SK-N-SH treated with all-trans-retinoic acid at 6 μM for 48 hours (cell line): Measurements from ENCODE around the gene CYP46A1.
"Not testable (repeated sequence)": the region's sequence is repeated elsewhere in the genome, so short reads cannot be mapped to it uniquely, and the experiment has no call there.

Experiments
- ATAC-seq: fragments of 200-7000 bp; cut with Tn5 transposase; 3 replicates; pipeline ENCODE4 v1.9.1; 2020; ENCODE audit warnings: mild to moderate bottlenecking, moderate library complexity
- ARNTL ChIP-seq: fragments of 450-650 bp; formaldehyde crosslinking; IDR thresholded peaks from 2 replicates; pipeline ENCODE4 v1.5.0; 2020; ENCODE audit warnings: low read depth, mild to moderate bottlenecking, moderate library complexity, borderline replicate concordance
- BACH2 ChIP-seq: fragments of 250-450 bp; sonication (Bioruptor Pico); IDR thresholded peaks from 2 replicates; pipeline ENCODE4 v1.9.0; 2021; ENCODE audit warnings: mild to moderate bottlenecking, borderline replicate concordance
- CSDC2 ChIP-seq: fragments of 250-450 bp; sonication (Bioruptor Pico); IDR thresholded peaks from 2 replicates; pipeline ENCODE4 v1.5.0; 2020; ENCODE audit warnings: mild to moderate bottlenecking, moderate library complexity
- CSRNP3 ChIP-seq: fragments of 250-450 bp; sonication (Bioruptor Pico); IDR thresholded peaks from 2 replicates; pipeline ENCODE4 v1.5.1; 2021; ENCODE audit warnings: mild to moderate bottlenecking, moderate library complexity
- ESRRG ChIP-seq: fragments of 250-450 bp; sonication (Bioruptor Pico); IDR thresholded peaks from 2 replicates; pipeline ENCODE4 v1.6.1; 2021; ENCODE audit warnings: mild to moderate bottlenecking
- GLIS3 ChIP-seq: fragments of 250-450 bp; sonication (Bioruptor Pico); IDR thresholded peaks from 2 replicates; pipeline ENCODE4 v1.5.0; 2020; ENCODE audit warnings: mild to moderate bottlenecking, moderate library complexity
- ISL1 ChIP-seq: fragments of 250-450 bp; sonication (Bioruptor Pico); IDR thresholded peaks from 2 replicates; pipeline ENCODE4 v2.1.2; 2022; ENCODE audit warnings: mild to moderate bottlenecking, moderate library complexity
- OSR1 ChIP-seq: fragments of 250-450 bp; sonication (Bioruptor Pico); IDR thresholded peaks from 2 replicates; pipeline ENCODE4 v1.8.0; 2022; ENCODE audit warnings: moderate library complexity, mild to moderate bottlenecking, inconsistent platforms
- PATZ1 ChIP-seq: fragments of 250-450 bp; sonication (Bioruptor Pico); IDR thresholded peaks from 2 replicates; pipeline ENCODE4 v1.8.0; 2020; ENCODE audit warnings: mild to moderate bottlenecking, moderate library complexity, borderline replicate concordance
- PPARA ChIP-seq: fragments of 250-450 bp; sonication (Bioruptor Pico); IDR thresholded peaks from 2 replicates; pipeline ENCODE4 v1.5.0; 2020; ENCODE audit warnings: mild to moderate bottlenecking, borderline replicate concordance
- TCF4 ChIP-seq: fragments of 250-450 bp; sonication (Bioruptor Pico); IDR thresholded peaks from 2 replicates; pipeline ENCODE4 v1.8.0; 2021; ENCODE audit warnings: mild to moderate bottlenecking, moderate library complexity, borderline replicate concordance
- TOX ChIP-seq: fragments of 250-450 bp; sonication (Bioruptor Pico); IDR thresholded peaks from 2 replicates; pipeline ENCODE4 v1.8.0; 2021; ENCODE audit warnings: mild to moderate bottlenecking, moderate library complexity, borderline replicate concordance
- TSHZ2 ChIP-seq: fragments of 250-450 bp; sonication (Bioruptor Pico); IDR thresholded peaks from 2 replicates; pipeline ENCODE4 v1.5.0; 2020; ENCODE audit warnings: mild to moderate bottlenecking, moderate library complexity
- ZC3H10 ChIP-seq: fragments of 250-450 bp; sonication (Bioruptor Pico); IDR thresholded peaks from 2 replicates; pipeline ENCODE4 v1.5.1; 2021; ENCODE audit warnings: mild to moderate bottlenecking, moderate library complexity
- ZFP3 ChIP-seq: fragments of 250-450 bp; sonication (Bioruptor Pico); IDR thresholded peaks from 2 replicates; pipeline ENCODE4 v1.5.0; 2020; ENCODE audit warnings: mild to moderate bottlenecking, moderate library complexity
- ZNF565 ChIP-seq: fragments of 450-650 bp; formaldehyde crosslinking; conservative IDR thresholded peaks from 2 replicates; pipeline ENCODE4 v1.5.0; 2020; ENCODE audit warnings: low read depth, mild to moderate bottlenecking, moderate library complexity
- ZNF70 ChIP-seq: fragments of 450-650 bp; formaldehyde crosslinking; IDR thresholded peaks from 2 replicates; pipeline ENCODE4 v1.5.0; 2020; ENCODE audit warnings: mild to moderate bottlenecking, moderate library complexity
- ZNF8 ChIP-seq: fragments of 450-650 bp; formaldehyde crosslinking; IDR thresholded peaks from 2 replicates; pipeline ENCODE4 v1.5.0; 2020; ENCODE audit warnings: mild to moderate bottlenecking, moderate library complexity

CYP46A1 gene

GRCh38 chr14:99758872-99759545 is 74.9 kb downstream of the CYP46A1 start (continued):
- TF ChIP-seq TSHZ2 (CRISPR knock-in tag) (no peak), ESRRG (CRISPR knock-in tag) (no peak)
- TF ChIP-seq, all 23 proteins: peak for 0

- TF ChIP-seq ARNTL (CRISPR knock-in tag), result no peak
- TF ChIP-seq ESRRG (CRISPR knock-in tag), result no peak
- TF ChIP-seq CSRNP3 (CRISPR knock-in tag), result no peak
- ATAC-seq, result no peak
Observed at GRCh38 chr14:99759546-99759925, 75.4 kb downstream of the CYP46A1 start.

- TF ChIP-seq PPARA, result no peak
- no peak for TF ChIP-seq ZNF70 (CRISPR knock-in tag)
- TF ChIP-seq OSR1, result no peak
- no peak for TF ChIP-seq ESRRG (CRISPR knock-in tag)
- no peak for TF ChIP-seq CSDC2 (CRISPR knock-in tag)
- no peak for TF ChIP-seq PATZ1 (CRISPR knock-in tag)
- no peak for TF ChIP-seq ZNF565 (CRISPR knock-in tag)
- TF ChIP-seq ZFP3, result no peak
- no peak for TF ChIP-seq TCF4 (CRISPR knock-in tag)
- TF ChIP-seq TOX (CRISPR knock-in tag), result no peak
- no peak for TF ChIP-seq GLIS3
- TF ChIP-seq ZNF8 (CRISPR knock-in tag), result no peak
- TF ChIP-seq ARNTL (CRISPR knock-in tag), result no peak
- no peak for ATAC-seq
Observed at GRCh38 chr14:99760817-99761216, 76.7 kb downstream of the CYP46A1 start.

- ATAC-seq, result not testable (repeated sequence)
Observed at GRCh38 chr14:99762911-99763310, 78.8 kb downstream of the CYP46A1 start.

GRCh38 chr14:99763527-99764221 is 79.6 kb downstream of the CYP46A1 start:
- TF ChIP-seq ZNF70 (CRISPR knock-in tag) (no peak), OSR1 (no peak), ZC3H10 (CRISPR knock-in tag) (no peak), ISL1 (CRISPR knock-in tag) (no peak), TOX (CRISPR knock-in tag) (no peak), BACH2 (CRISPR knock-in tag) (no peak), CSRNP3 (CRISPR knock-in tag) (no peak)
- TF ChIP-seq, all 23 proteins: peak for 0
- ATAC-seq, result no peak
